ENCODE measurements around the gene ATP6V0B.

DNA sequence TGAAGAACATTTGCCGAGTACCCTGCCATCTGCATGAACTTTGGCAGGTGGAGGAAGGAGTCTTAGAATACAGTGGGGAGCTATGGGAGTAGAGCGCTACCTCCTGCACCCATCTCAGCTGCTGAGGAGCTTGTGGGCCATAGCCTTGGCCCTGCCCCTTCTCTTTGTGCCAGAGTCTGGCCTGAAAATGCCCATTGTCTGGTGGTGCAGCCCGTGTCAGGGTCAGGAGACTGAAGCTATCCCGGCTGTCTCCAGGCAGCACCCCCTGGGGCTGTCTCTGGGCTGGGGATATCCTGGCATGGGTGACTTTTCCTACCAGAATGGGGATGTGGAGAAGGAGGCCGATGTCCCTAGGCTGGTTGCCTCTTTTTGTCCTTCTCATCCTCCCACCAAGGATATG, 20.7 kb upstream of the ATP6V0B start:
- no peak for TF ChIP-seq YY1 (IDR thresholded peaks at IDR 0.05)
- TF ChIP-seq, protein P1, sequence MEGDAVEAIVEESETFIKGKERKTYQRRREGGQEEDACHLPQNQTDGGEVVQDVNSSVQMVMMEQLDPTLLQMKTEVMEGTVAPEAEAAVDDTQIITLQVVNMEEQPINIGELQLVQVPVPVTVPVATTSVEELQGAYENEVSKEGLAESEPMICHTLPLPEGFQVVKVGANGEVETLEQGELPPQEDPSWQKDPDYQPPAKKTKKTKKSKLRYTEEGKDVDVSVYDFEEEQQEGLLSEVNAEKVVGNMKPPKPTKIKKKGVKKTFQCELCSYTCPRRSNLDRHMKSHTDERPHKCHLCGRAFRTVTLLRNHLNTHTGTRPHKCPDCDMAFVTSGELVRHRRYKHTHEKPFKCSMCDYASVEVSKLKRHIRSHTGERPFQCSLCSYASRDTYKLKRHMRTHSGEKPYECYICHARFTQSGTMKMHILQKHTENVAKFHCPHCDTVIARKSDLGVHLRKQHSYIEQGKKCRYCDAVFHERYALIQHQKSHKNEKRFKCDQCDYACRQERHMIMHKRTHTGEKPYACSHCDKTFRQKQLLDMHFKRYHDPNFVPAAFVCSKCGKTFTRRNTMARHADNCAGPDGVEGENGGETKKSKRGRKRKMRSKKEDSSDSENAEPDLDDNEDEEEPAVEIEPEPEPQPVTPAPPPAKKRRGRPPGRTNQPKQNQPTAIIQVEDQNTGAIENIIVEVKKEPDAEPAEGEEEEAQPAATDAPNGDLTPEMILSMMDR (IDR thresholded peaks at IDR 0.05; ENCODE audit: low read depth, low read length, missing input control): no peak
- TF ChIP-seq TAF1 (conservative IDR thresholded peaks at IDR 0.05): no peak
- TF ChIP-seq FOXA1 (IDR thresholded peaks at IDR 0.05): no peak
- TF ChIP-seq, protein P2, sequence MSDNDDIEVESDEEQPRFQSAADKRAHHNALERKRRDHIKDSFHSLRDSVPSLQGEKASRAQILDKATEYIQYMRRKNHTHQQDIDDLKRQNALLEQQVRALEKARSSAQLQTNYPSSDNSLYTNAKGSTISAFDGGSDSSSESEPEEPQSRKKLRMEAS (IDR thresholded peaks at IDR 0.05): no peak
- TF ChIP-seq FOXA2 (IDR thresholded peaks at IDR 0.05): no peak
- TF ChIP-seq EGR1 (IDR thresholded peaks at IDR 0.05; ENCODE audit: low read depth in 2 of 2): no peak
- TF ChIP-seq RAD21 (IDR thresholded peaks at IDR 0.05): no peak
- TF ChIP-seq, protein P3, sequence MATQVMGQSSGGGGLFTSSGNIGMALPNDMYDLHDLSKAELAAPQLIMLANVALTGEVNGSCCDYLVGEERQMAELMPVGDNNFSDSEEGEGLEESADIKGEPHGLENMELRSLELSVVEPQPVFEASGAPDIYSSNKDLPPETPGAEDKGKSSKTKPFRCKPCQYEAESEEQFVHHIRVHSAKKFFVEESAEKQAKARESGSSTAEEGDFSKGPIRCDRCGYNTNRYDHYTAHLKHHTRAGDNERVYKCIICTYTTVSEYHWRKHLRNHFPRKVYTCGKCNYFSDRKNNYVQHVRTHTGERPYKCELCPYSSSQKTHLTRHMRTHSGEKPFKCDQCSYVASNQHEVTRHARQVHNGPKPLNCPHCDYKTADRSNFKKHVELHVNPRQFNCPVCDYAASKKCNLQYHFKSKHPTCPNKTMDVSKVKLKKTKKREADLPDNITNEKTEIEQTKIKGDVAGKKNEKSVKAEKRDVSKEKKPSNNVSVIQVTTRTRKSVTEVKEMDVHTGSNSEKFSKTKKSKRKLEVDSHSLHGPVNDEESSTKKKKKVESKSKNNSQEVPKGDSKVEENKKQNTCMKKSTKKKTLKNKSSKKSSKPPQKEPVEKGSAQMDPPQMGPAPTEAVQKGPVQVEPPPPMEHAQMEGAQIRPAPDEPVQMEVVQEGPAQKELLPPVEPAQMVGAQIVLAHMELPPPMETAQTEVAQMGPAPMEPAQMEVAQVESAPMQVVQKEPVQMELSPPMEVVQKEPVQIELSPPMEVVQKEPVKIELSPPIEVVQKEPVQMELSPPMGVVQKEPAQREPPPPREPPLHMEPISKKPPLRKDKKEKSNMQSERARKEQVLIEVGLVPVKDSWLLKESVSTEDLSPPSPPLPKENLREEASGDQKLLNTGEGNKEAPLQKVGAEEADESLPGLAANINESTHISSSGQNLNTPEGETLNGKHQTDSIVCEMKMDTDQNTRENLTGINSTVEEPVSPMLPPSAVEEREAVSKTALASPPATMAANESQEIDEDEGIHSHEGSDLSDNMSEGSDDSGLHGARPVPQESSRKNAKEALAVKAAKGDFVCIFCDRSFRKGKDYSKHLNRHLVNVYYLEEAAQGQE (IDR thresholded peaks at IDR 0.05): no peak
- no peak for TF ChIP-seq GABPA (IDR thresholded peaks at IDR 0.05 in 1 of 2, conservative IDR thresholded peaks at IDR 0.05 in 1 of 2)
- no peak for TF ChIP-seq HNF4A (conservative IDR thresholded peaks at IDR 0.05)
- TF ChIP-seq, protein P4, sequence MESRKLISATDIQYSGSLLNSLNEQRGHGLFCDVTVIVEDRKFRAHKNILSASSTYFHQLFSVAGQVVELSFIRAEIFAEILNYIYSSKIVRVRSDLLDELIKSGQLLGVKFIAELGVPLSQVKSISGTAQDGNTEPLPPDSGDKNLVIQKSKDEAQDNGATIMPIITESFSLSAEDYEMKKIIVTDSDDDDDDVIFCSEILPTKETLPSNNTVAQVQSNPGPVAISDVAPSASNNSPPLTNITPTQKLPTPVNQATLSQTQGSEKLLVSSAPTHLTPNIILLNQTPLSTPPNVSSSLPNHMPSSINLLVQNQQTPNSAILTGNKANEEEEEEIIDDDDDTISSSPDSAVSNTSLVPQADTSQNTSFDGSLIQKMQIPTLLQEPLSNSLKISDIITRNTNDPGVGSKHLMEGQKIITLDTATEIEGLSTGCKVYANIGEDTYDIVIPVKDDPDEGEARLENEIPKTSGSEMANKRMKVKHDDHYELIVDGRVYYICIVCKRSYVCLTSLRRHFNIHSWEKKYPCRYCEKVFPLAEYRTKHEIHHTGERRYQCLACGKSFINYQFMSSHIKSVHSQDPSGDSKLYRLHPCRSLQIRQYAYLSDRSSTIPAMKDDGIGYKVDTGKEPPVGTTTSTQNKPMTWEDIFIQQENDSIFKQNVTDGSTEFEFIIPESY (IDR thresholded peaks at IDR 0.05): no peak

Measured in liver (tissue), 3 donors.